Activated CD4-positive, CD25-positive, alpha-beta regulatory T cell treated with anti-CD3 and anti-CD28 coated beads, Interleukin-2, amount 50 U/mL, for 72 hours (primary cell): ENCODE results near the gene ITGA2.

Experiments
- DNase-seq: peaks from one replicate; pipeline ENCODE4 v3.0.0; 2021

ITGA2 gene

GRCh38 chr5:53022930-53023511 lies 33.9 kb downstream of the ITGA2 start:
- no peak for DNase-seq

GRCh38 chr5:53023969-53024368 lies 34.8 kb downstream of the ITGA2 start:
- DNase-seq, result no peak

GRCh38 chr5:53024535-53024934 lies 35.4 kb downstream of the ITGA2 start:
- no peak for DNase-seq

- DNase-seq, result no peak
Observed at GRCh38 chr5:53025487-53025886, 36.3 kb downstream of the ITGA2 start.

GRCh38 chr5:53027913-53028312 lies 38.8 kb downstream of the ITGA2 start:
- DNase-seq, result no peak

- no peak for DNase-seq
Observed at GRCh38 chr5:53029608-53030007, 40.5 kb downstream of the ITGA2 start.

- no peak for DNase-seq
Observed at GRCh38 chr5:53030893-53031292, 41.7 kb downstream of the ITGA2 start.

- no peak for DNase-seq
Observed at GRCh38 chr5:53031695-53032096, 42.5 kb downstream of the ITGA2 start.

GRCh38 chr5:53032188-53032587 lies 43.0 kb downstream of the ITGA2 start:
- no peak for DNase-seq

GRCh38 chr5:53034832-53035231 lies 45.7 kb downstream of the ITGA2 start:
- DNase-seq, result no peak

GRCh38 chr5:53035868-53036381 lies 46.8 kb downstream of the ITGA2 start:
- DNase-seq, result no peak

GRCh38 chr5:53037141-53037859 lies 48.1 kb downstream of the ITGA2 start:
- no peak for DNase-seq

GRCh38 chr5:53038196-53038847 lies 49.2 kb downstream of the ITGA2 start:
- no peak for DNase-seq

GRCh38 chr5:53039855-53040254 lies 50.7 kb downstream of the ITGA2 start:
- no peak for DNase-seq

GRCh38 chr5:53041071-53041692 lies 52.0 kb downstream of the ITGA2 start:
- no peak for DNase-seq

- DNase-seq, result no peak
Observed at GRCh38 chr5:53041740-53042139, 52.6 kb downstream of the ITGA2 start.

- no peak for DNase-seq
Observed at GRCh38 chr5:53045263-53045662, 56.1 kb downstream of the ITGA2 start.

GRCh38 chr5:53048248-53048647 lies 59.1 kb downstream of the ITGA2 start:
- DNase-seq, result no peak

- DNase-seq, result no peak
Observed at GRCh38 chr5:53052499-53052898, 63.3 kb downstream of the ITGA2 start.

- DNase-seq, result no peak
Observed at GRCh38 chr5:53053364-53053763, 64.2 kb downstream of the ITGA2 start.

GRCh38 chr5:53055365-53055764 lies 66.2 kb downstream of the ITGA2 start:
- no peak for DNase-seq

GRCh38 chr5:53059281-53059680 lies 70.1 kb downstream of the ITGA2 start:
- DNase-seq, result no peak

GRCh38 chr5:53063176-53063575 lies 74.0 kb downstream of the ITGA2 start:
- DNase-seq, result no peak

GRCh38 chr5:53063791-53064190 lies 74.6 kb downstream of the ITGA2 start:
- DNase-seq, result no peak
